HCT116 (cell line): Measurements from ENCODE around the gene RHOH. TPM values are rescaled to one million over a fixed set of nuclear protein-coding genes. Genes with fewer than 3 reads are reported as not detected.

ENCODE experiments used
- ATAC-seq: fragments of 200-7000 bp; cut with Tn5 transposase; 2 replicates; pipeline ENCODE4 v1.9.1; 2020; ENCODE audit warnings: mild to moderate bottlenecking, moderate library complexity
- BruUV-seq: library from RNA; stranded (reverse); fragments of 400-500 nt; replicated peaks from 2 replicates; lab custom pipeline; 2021; lab: Mats Ljungman, UMichigan
- CTCF ChIA-PET: fragments of 300-600 bp; sonication (Branson Sonifier 250); formaldehyde crosslinking; loops from one replicate; lab custom pipeline; 2021; ENCODE audit warnings: antibody characterized with exemption; lab: Charles Lee
- POLR2A ChIA-PET: fragments of 300-600, 350-600 bp; sonication (Branson Sonifier 250); formaldehyde crosslinking; loops from one replicate; lab custom pipeline; 2021; ENCODE audit warnings: antibody characterized with exemption; lab: Charles Lee
- RAD21 ChIA-PET, 2 experiments: fragments of 300-600 bp; sonication (Branson Sonifier 250); formaldehyde crosslinking; loops; one replicate each; lab custom pipeline; 2023; ENCODE audit warnings: low total read pairs in 2 of 2; ENCODE audit not compliant: uncharacterized antibody in 2 of 2, unreplicated experiment in 2 of 2, low non-redundant PET in 1 of 2; lab: Charles Lee
- DNase-seq: peaks from one replicate; pipeline ENCODE4 v3.0.0-alpha.2; 2010; ENCODE audit warnings: low read depth, low spot score
- H2AFZ ChIP-seq: fragments of 200-600 bp; shearing (Covaris generic), sonication (generic); 2 replicates; pipeline ENCODE4 v1.6.1; 2017; ENCODE audit warnings: low read depth, mixed run types, mixed read lengths, antibody characterized with exemption, low read length; ENCODE audit not compliant: poor library complexity, severe bottlenecking
- H3K27ac ChIP-seq: 2 replicates; pipeline ENCODE4 v1.5.1; 2012; ENCODE audit warnings: low read depth, low read length
- H3K27me3 ChIP-seq: fragments of 200-600 bp; sonication (generic); 2 replicates; pipeline ENCODE4 v1.6.1; 2016; ENCODE audit warnings: mixed run types, low read length, mixed read lengths; ENCODE audit not compliant: insufficient read depth
- H3K36me3 ChIP-seq, 2 experiments: fragments of 200-500 bp in 1 of 2; fragments of 200-600 bp in 1 of 2; sonication (Bioruptor generic) in 1 of 2; sonication (generic) in 1 of 2; 2 replicates each; pipeline versions ENCODE4 v1.5.1 to v1.6.1; 2014 to 2016; ENCODE audit warnings: low read length in 2 of 2, inconsistent platforms in 1 of 2, mixed read lengths in 1 of 2, mixed run types in 1 of 2; ENCODE audit not compliant: insufficient read depth in 2 of 2, control insufficient read depth in 1 of 2
- H3K4me1 ChIP-seq, 2 experiments: fragments of 200-600 bp in 1 of 2; sonication (generic) in 1 of 2; 2 replicates each; pipeline versions ENCODE4 v1.5.1 to v1.6.1; 2012 to 2017; ENCODE audit warnings: low read length in 2 of 2, inconsistent platforms in 1 of 2, mild to moderate bottlenecking in 1 of 2, mixed read lengths in 1 of 2, mixed run types in 1 of 2, moderate library complexity in 1 of 2; ENCODE audit not compliant: insufficient read depth in 2 of 2, control insufficient read depth in 1 of 2
- H3K4me2 ChIP-seq: fragments of 200-600 bp; sonication (generic); 2 replicates; pipeline ENCODE4 v1.6.1; 2017; ENCODE audit warnings: mixed run types, low read length, mixed read lengths
- H3K4me3 ChIP-seq, 2 experiments: fragments of 200-600 bp in 1 of 2; sonication (generic) in 1 of 2; replicated peaks in 1 of 2; 2 replicates each; pipeline ENCODE4 v1.5.1; 2011 to 2016; ENCODE audit warnings: low read length in 2 of 2, control low read depth in 1 of 2, low read depth in 1 of 2, mild to moderate bottlenecking in 1 of 2, mixed read lengths in 1 of 2, mixed run types in 1 of 2
- H3K79me2 ChIP-seq: fragments of 200-600 bp; sonication (generic); 2 replicates; pipeline ENCODE4 v1.6.1; 2017; ENCODE audit warnings: mild to moderate bottlenecking, mixed run types, low read length, moderate library complexity, mixed read lengths; ENCODE audit not compliant: insufficient read depth
- H3K9ac ChIP-seq: fragments of 200-600 bp; sonication (generic); 2 replicates; pipeline ENCODE4 v1.6.1; 2016; ENCODE audit warnings: low read length, mixed read lengths
- H3K9me2 ChIP-seq: fragments of 200-600 bp; sonication (generic), shearing (Covaris generic); 2 replicates; pipeline ENCODE4 v1.6.1; 2017; ENCODE audit warnings: mixed run types, mild to moderate bottlenecking, moderate library complexity; ENCODE audit not compliant: insufficient read depth
- H3K9me3 ChIP-seq, 2 experiments: fragments of 200-500 bp in 1 of 2; fragments of 200-600 bp in 1 of 2; sonication (Bioruptor generic) in 1 of 2; sonication (generic) in 1 of 2; 2 replicates each; pipeline ENCODE4 v1.6.1; 2014 to 2017; ENCODE audit warnings: low read length in 2 of 2, mixed read lengths in 2 of 2, inconsistent platforms in 1 of 2, low read depth in 1 of 2, mild to moderate bottlenecking in 1 of 2, mixed run types in 1 of 2, moderate library complexity in 1 of 2; ENCODE audit not compliant: control insufficient read depth in 1 of 2, insufficient read depth in 1 of 2
- H4K20me1 ChIP-seq: fragments of 200-600 bp; sonication (generic), shearing (Covaris generic); 2 replicates; pipeline ENCODE4 v1.6.1; 2017; ENCODE audit warnings: mixed run types, mild to moderate bottlenecking, moderate library complexity; ENCODE audit not compliant: insufficient read depth
- CBX3 ChIP-seq: IDR thresholded peaks from 2 replicates; pipeline ENCODE4 v1.6.1; 2012; ENCODE audit warnings: low read depth
- CEBPB ChIP-seq: IDR thresholded peaks from 2 replicates; pipeline ENCODE4 v1.6.1; 2012; ENCODE audit warnings: low read depth
- EGR1 ChIP-seq: IDR thresholded peaks from 2 replicates; pipeline ENCODE4 v1.6.1; 2012; ENCODE audit warnings: low read depth
- ELF1 ChIP-seq: IDR thresholded peaks from 2 replicates; pipeline ENCODE4 v1.6.1; 2012; ENCODE audit warnings: low read depth, borderline replicate concordance
- EZH2phosphoT487 ChIP-seq: fragments of 200-600 bp; IDR thresholded peaks from 2 replicates; pipeline ENCODE4 v1.6.1; 2018; ENCODE audit warnings: antibody characterized with exemption, borderline replicate concordance
- FOSL1 ChIP-seq: IDR thresholded peaks from 2 replicates; pipeline ENCODE4 v1.6.1; 2012; ENCODE audit warnings: low read depth
- JUND ChIP-seq: IDR thresholded peaks from 2 replicates; pipeline ENCODE4 v1.6.1; 2012
- POLR2A ChIP-seq: IDR thresholded peaks from 2 replicates; pipeline ENCODE4 v1.7.0; 2011; ENCODE audit warnings: borderline replicate concordance; ENCODE audit not compliant: insufficient read depth, insufficient read length; ENCODE audit errors: extremely low read depth
- POLR2AphosphoS5 ChIP-seq: IDR thresholded peaks from 2 replicates; pipeline ENCODE4 v1.6.1; 2011; ENCODE audit warnings: mild to moderate bottlenecking, low read depth, low read length, moderate library complexity
- SIN3A ChIP-seq: IDR thresholded peaks from 2 replicates; pipeline ENCODE4 v1.6.1; 2012; ENCODE audit warnings: low read depth
- SP1 ChIP-seq: IDR thresholded peaks from 2 replicates; pipeline ENCODE4 v1.6.1; 2012; ENCODE audit warnings: low read depth
- SRF ChIP-seq: IDR thresholded peaks from 2 replicates; pipeline ENCODE4 v1.6.1; 2012; ENCODE audit warnings: low read depth
- TCF7L2 ChIP-seq: IDR thresholded peaks from 2 replicates; pipeline ENCODE4 v1.7.0; 2011; ENCODE audit warnings: borderline replicate concordance, inconsistent platforms; ENCODE audit not compliant: insufficient read depth, insufficient read length; ENCODE audit errors: extremely low read depth
- ZBTB33 ChIP-seq: IDR thresholded peaks from 2 replicates; pipeline ENCODE4 v1.6.1; 2011; ENCODE audit warnings: mild to moderate bottlenecking, low read length, moderate library complexity; ENCODE audit not compliant: insufficient replicate concordance; ENCODE audit errors: extremely low read depth
- ZFX ChIP-seq: fragments of 450-650 bp; IDR thresholded peaks from 2 replicates; pipeline ENCODE4 v1.6.1; 2017
- intact Hi-C: fragments of 100-400 bp; cut with micrococcal nuclease; formaldehyde crosslinking; loops from 2 replicates; pipeline ENCODE4 v1.10.0; 2022
- total RNA-seq: library from RNA; stranded (reverse); gene quantifications from one replicate; pipeline ENCODE4 v1.2.1, GENCODE V29; 2021; ENCODE audit not compliant: unreplicated experiment
- TF ChIP-seq, protein P1 (sequence below): IDR thresholded peaks from 2 replicates; pipeline ENCODE4 v1.6.1; 2012

Gene RHOH
- total RNA-seq, 1 experiment from 2014 or later, result 0.74 TPM

GRCh38 chr4:40261231-40262076 is 64.6 kb downstream of the RHOH start (continued):
- TF ChIP-seq JUND, result no peak
- no peak for TF ChIP-seq CEBPB
- TF ChIP-seq ELF1, result no peak
- TF ChIP-seq SP1, result no peak
- no peak for TF ChIP-seq TCF7L2
- no peak for TF ChIP-seq SIN3A
- no peak for TF ChIP-seq SRF
- TF ChIP-seq POLR2A, result no peak
- TF ChIP-seq FOSL1, result no peak
- TF ChIP-seq, protein P1, sequence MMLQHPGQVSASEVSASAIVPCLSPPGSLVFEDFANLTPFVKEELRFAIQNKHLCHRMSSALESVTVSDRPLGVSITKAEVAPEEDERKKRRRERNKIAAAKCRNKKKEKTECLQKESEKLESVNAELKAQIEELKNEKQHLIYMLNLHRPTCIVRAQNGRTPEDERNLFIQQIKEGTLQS, result no peak

GRCh38 chr4:40262077-40262528 is 65.3 kb downstream of the RHOH start:
- BruUV-seq, result no TSS peak
- H3K27me3 ChIP-seq, result no peaks in the 10 kb centered on the region
- no peaks in the 10 kb centered on the region for H3K36me3 ChIP-seq
- no peak overlapping the region for H3K27ac ChIP-seq
- no peaks in the 10 kb centered on the region for H3K9me3 ChIP-seq
- H3K4me2 ChIP-seq, result no peak overlapping the region
- H4K20me1 ChIP-seq, result no peaks in the 10 kb centered on the region
- intact Hi-C loops, result no loop called here
- TF ChIP-seq POLR2AphosphoS5, result no peak
- TF ChIP-seq ZFX, result no peak
- no peak for TF ChIP-seq SRF
- TF ChIP-seq EGR1, result no peak
- TF ChIP-seq SP1, result no peak
- TF ChIP-seq EZH2phosphoT487, result no peak
- TF ChIP-seq ZBTB33, result no peak
- no peak for TF ChIP-seq CEBPB
- no peak for TF ChIP-seq JUND
- no peak for TF ChIP-seq CBX3
- no peak for TF ChIP-seq FOSL1
- TF ChIP-seq, all 23 proteins: peak for 0
- H3K79me2 ChIP-seq, result no peaks in the 10 kb centered on the region
- H3K9ac ChIP-seq, result no peak overlapping the region
- DNase-seq, result no peak
- ChIA-PET CTCF (no interaction called here), POLR2A (no interaction called here), RAD21 (no interaction called here)
- no peaks in the 10 kb centered on the region for H3K9me2 ChIP-seq
- no peak overlapping the region for H3K4me3 ChIP-seq
- no peak for ATAC-seq
- peaks cover 1 to 25% of the 10 kb centered on the region in 2 experiments; a peak in 3 of 4 replicates for H3K4me1 ChIP-seq
- H2AFZ ChIP-seq, result peak overlapping the region; percentile 71
